ENCODE results near the gene KIF5C.

- TF ChIP-seq ZFP3 (CRISPR knock-in tag; IDR thresholded peaks at IDR 0.05), result no peak
- no peak for TF ChIP-seq ZFP30 (CRISPR knock-in tag; IDR thresholded peaks at IDR 0.05)
- TF ChIP-seq RARB (CRISPR knock-in tag; IDR thresholded peaks at IDR 0.05), result no peak
- no peak for TF ChIP-seq PPARA (CRISPR knock-in tag; IDR thresholded peaks at IDR 0.05; ENCODE audit: borderline replicate concordance)
These were observed 95.4 kb downstream of the KIF5C start for GRCh38 chr2:148970385-148970784.

All from SK-N-SH treated with all-trans-retinoic acid at 6 μM for 48 hours (cell line).